Medulla oblongata (tissue), 1 donor: ENCODE results near the gene AP3B2.
"Not testable (repeated sequence)": the region's sequence is repeated elsewhere in the genome, so short reads cannot be mapped to it uniquely, and the experiment has no call there.

ENCODE experiments used
- DNase-seq: peaks from one replicate; pipeline ENCODE4 v3.0.0-alpha.2; 2015; ENCODE audit errors: extremely low spot score

Gene AP3B2

GRCh38 chr15:82709421-82710207 lies at the start of gene AP3B2:
TSS of gene AP3B2 (minus strand) at chr15:82709875. CDS start at chr15:82709706, 169 bp downstream.
- DNase-seq = peak; percentile 52

- DNase-seq = no peak
These were observed 41.6 kb upstream of the AP3B2 start for GRCh38 chr15:82751308-82751707.

GRCh38 chr15:82750831-82751180 lies 41.1 kb upstream of the AP3B2 start:
- no peak for DNase-seq

GRCh38 chr15:82749951-82750830 lies 40.5 kb upstream of the AP3B2 start:
- peak; percentile 98 for DNase-seq

- DNase-seq = no peak
These were observed 38.6 kb upstream of the AP3B2 start for GRCh38 chr15:82748315-82748714.

- no peak for DNase-seq
These were observed 34.1 kb upstream of the AP3B2 start for GRCh38 chr15:82743810-82744209.

GRCh38 chr15:82742134-82742533 lies 32.5 kb upstream of the AP3B2 start:
- DNase-seq = no peak

- no peak for DNase-seq
These were observed 29.4 kb upstream of the AP3B2 start for GRCh38 chr15:82739086-82739485.

- DNase-seq = no peak
These were observed 28.3 kb upstream of the AP3B2 start for GRCh38 chr15:82737975-82738374.

- DNase-seq = no peak
These were observed 21.9 kb upstream of the AP3B2 start for GRCh38 chr15:82731527-82731926.

- no peak for DNase-seq
These were observed 20.4 kb upstream of the AP3B2 start for GRCh38 chr15:82730022-82730530.

- DNase-seq = no peak
These were observed 17.1 kb upstream of the AP3B2 start for GRCh38 chr15:82726816-82727215.

- DNase-seq = no peak
These were observed 5.3 kb upstream of the AP3B2 start for GRCh38 chr15:82715003-82715402.

- no peak for DNase-seq
These were observed 4.3 kb upstream of the AP3B2 start for GRCh38 chr15:82714016-82714415.

GRCh38 chr15:82712036-82712435 lies 2.4 kb upstream of the AP3B2 start:
- DNase-seq = no peak

- no peak for DNase-seq
These were observed 1.3 kb upstream of the AP3B2 start for GRCh38 chr15:82710926-82711490.

- no peak for DNase-seq
These were observed 507 bp upstream of the AP3B2 start for GRCh38 chr15:82710208-82710555.

- DNase-seq = no peak
These were observed 624 bp downstream of the AP3B2 start for GRCh38 chr15:82709081-82709420.

GRCh38 chr15:82705856-82706255 lies 3.8 kb downstream of the AP3B2 start:
- DNase-seq = not testable (repeated sequence)

GRCh38 chr15:82699726-82700125 lies 9.9 kb downstream of the AP3B2 start:
- no peak for DNase-seq

GRCh38 chr15:82698711-82699345 lies 10.8 kb downstream of the AP3B2 start:
- no peak for DNase-seq

GRCh38 chr15:82697735-82698407 lies 11.8 kb downstream of the AP3B2 start:
- DNase-seq = no peak
